GM21825 (cell line): Measurements from ENCODE around the gene SUCLA2.
"Not testable (repeated sequence)": the region's sequence is repeated elsewhere in the genome, so short reads cannot be mapped to it uniquely, and the experiment has no call there.

Experiments used
- ATAC-seq: cut with Tn5 transposase; IDR thresholded peaks from one replicate; pipeline ENCODE4 v1.9.1; 2021; ENCODE audit warnings: mild to moderate bottlenecking, moderate library complexity; ENCODE audit not compliant: unreplicated experiment

The SUCLA2 gene

GRCh38 chr13:48001114-48001881 is at the start of gene SUCLA2:
SUCLA2 (minus strand) TSS chr13:48001273; CDS start chr13:48001269, 4 bp downstream.
- peak; percentile 99 for ATAC-seq

GRCh38 chr13:48050550-48050949 is 49.5 kb upstream of the SUCLA2 start:
- ATAC-seq: no peak

- ATAC-seq: no peak
Measured at GRCh38 chr13:48043789-48044503, 42.9 kb upstream of the SUCLA2 start.

GRCh38 chr13:48042894-48043293 is 41.8 kb upstream of the SUCLA2 start:
- ATAC-seq: no peak

- ATAC-seq: no peak
Measured at GRCh38 chr13:48040896-48041295, 39.8 kb upstream of the SUCLA2 start.

GRCh38 chr13:48040049-48040448 is 39.0 kb upstream of the SUCLA2 start:
- ATAC-seq: no peak

- ATAC-seq: no peak
Measured at GRCh38 chr13:48038761-48039160, 37.7 kb upstream of the SUCLA2 start.

- ATAC-seq: peak; percentile 89
Measured at GRCh38 chr13:48037346-48038173, 36.5 kb upstream of the SUCLA2 start, which contains the start of gene NUDT15. NUDT15 (plus strand) TSS chr13:48037726; CDS start chr13:48037747, 21 bp downstream.

GRCh38 chr13:48029859-48030258 is 28.8 kb upstream of the SUCLA2 start:
- no peak for ATAC-seq

GRCh38 chr13:48028066-48028465 is 27.0 kb upstream of the SUCLA2 start:
- ATAC-seq: no peak

- no peak for ATAC-seq
Measured at GRCh38 chr13:48019796-48020195, 18.7 kb upstream of the SUCLA2 start.

GRCh38 chr13:48018637-48019036 is 17.6 kb upstream of the SUCLA2 start:
- ATAC-seq: no peak

- ATAC-seq: no peak
Measured at GRCh38 chr13:48014359-48014758, 13.3 kb upstream of the SUCLA2 start.

GRCh38 chr13:48012668-48013067 is 11.6 kb upstream of the SUCLA2 start:
- ATAC-seq: no peak

GRCh38 chr13:48010698-48011097 is 9.6 kb upstream of the SUCLA2 start:
- ATAC-seq: no peak

- no peak for ATAC-seq
Measured at GRCh38 chr13:48009284-48009683, 8.2 kb upstream of the SUCLA2 start.

GRCh38 chr13:48006396-48006795 is 5.3 kb upstream of the SUCLA2 start:
- no peak for ATAC-seq

- ATAC-seq: no peak
Measured at GRCh38 chr13:48004201-48004600, 3.1 kb upstream of the SUCLA2 start.

GRCh38 chr13:48001999-48002398 is 926 bp upstream of the SUCLA2 start:
- ATAC-seq: not testable (repeated sequence)

GRCh38 chr13:48000559-48001113 is 437 bp downstream of the SUCLA2 start:
- ATAC-seq: peak; percentile 36

GRCh38 chr13:47999973-48000372 is 1.1 kb downstream of the SUCLA2 start:
- no peak for ATAC-seq
